GM23338 (cell line): ENCODE measurements around the gene FOXP4.
"Not testable (repeated sequence)": the region's sequence is repeated elsewhere in the genome, so short reads cannot be mapped to it uniquely, and the experiment has no call there.

Experiments used
- CREB1 ChIP-seq: fragments of 250-450 bp; sonication (Bioruptor Pico); IDR thresholded peaks from 2 replicates; pipeline ENCODE4 v1.5.0; 2020; ENCODE audit warnings: low read depth, mild to moderate bottlenecking, moderate library complexity
- ETS1 ChIP-seq: IDR thresholded peaks from 2 replicates; pipeline ENCODE4 v1.6.1; 2016; ENCODE audit warnings: antibody characterized with exemption
- EZH2 ChIP-seq: fragments of 200-600 bp; sonication (generic); IDR thresholded peaks from one replicate; pipeline ENCODE4 v1.8.0; 2017; ENCODE audit warnings: antibody characterized with exemption, mild to moderate bottlenecking, low read depth; ENCODE audit not compliant: unreplicated experiment
- EZH2phosphoT487 ChIP-seq: fragments of 200-600 bp; sonication (generic); IDR thresholded peaks from one replicate; pipeline ENCODE4 v1.8.1; 2018; ENCODE audit warnings: antibody characterized with exemption; ENCODE audit not compliant: unreplicated experiment
- JUNB ChIP-seq: IDR thresholded peaks from one replicate; pipeline ENCODE4 v1.6.1; 2016; ENCODE audit warnings: antibody characterized with exemption; ENCODE audit not compliant: unreplicated experiment
- NANOG ChIP-seq: IDR thresholded peaks from 2 replicates; pipeline ENCODE4 v1.6.1; 2016; ENCODE audit warnings: antibody characterized with exemption, borderline replicate concordance
- POLR2AphosphoS5 ChIP-seq: IDR thresholded peaks from 2 replicates; pipeline ENCODE4 v1.6.1; 2016; ENCODE audit warnings: antibody characterized with exemption, low read depth
- STAT1 ChIP-seq: IDR thresholded peaks from one replicate; pipeline ENCODE4 v1.6.1; 2016; ENCODE audit warnings: antibody characterized with exemption; ENCODE audit not compliant: unreplicated experiment
- ZNF114 ChIP-seq: fragments of 250-450 bp; sonication (Bioruptor Pico); IDR thresholded peaks from 2 replicates; pipeline ENCODE4 v1.5.0; 2020; ENCODE audit warnings: mild to moderate bottlenecking, moderate library complexity
- ZNF331 ChIP-seq: fragments of 250-450 bp; sonication (Bioruptor Pico); IDR thresholded peaks from 2 replicates; pipeline ENCODE4 v1.5.0; 2020; ENCODE audit warnings: low read depth, mild to moderate bottlenecking, moderate library complexity
- ZNF462 ChIP-seq: fragments of 250-450 bp; sonication (Bioruptor Pico); IDR thresholded peaks from 2 replicates; pipeline ENCODE4 v1.5.0; 2020; ENCODE audit warnings: mild to moderate bottlenecking, moderate library complexity
- TF ChIP-seq, protein P1 (sequence below), 2 experiments: fragments of 200-600 bp in 1 of 2; sonication (generic) in 1 of 2; conservative IDR thresholded peaks; 2 replicates each; pipeline versions ENCODE4 v1.5.1 to v1.6.1; 2016 to 2017; ENCODE audit warnings: antibody characterized with exemption in 2 of 2, low read depth in 2 of 2, mild to moderate bottlenecking in 2 of 2, moderate library complexity in 1 of 2
- TF ChIP-seq, protein P2 (sequence below): IDR thresholded peaks from one replicate; pipeline ENCODE4 v1.6.1; 2018; ENCODE audit warnings: antibody characterized with exemption; ENCODE audit not compliant: unreplicated experiment

DNA sequence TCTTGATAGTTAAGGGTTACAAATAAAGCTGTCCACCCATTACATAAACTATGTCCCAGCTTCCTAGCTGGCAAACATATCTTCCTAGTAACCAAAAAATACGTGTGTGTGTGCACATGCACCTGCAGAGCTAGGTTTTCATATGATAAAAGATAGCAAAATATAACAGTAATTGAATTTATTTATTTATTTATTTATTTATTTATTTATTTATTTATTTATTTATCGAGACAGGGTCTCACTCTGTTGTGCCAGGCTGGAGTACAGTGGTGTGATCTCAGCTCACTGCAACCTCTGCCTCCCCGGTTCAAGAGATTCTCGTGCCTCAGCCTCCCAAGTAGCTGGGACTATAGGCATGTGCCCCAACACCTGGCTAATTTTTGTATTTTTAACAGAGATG is 73.0 kb downstream of the FOXP4 start:
- not testable (repeated sequence) for TF ChIP-seq STAT1; EZH2; POLR2AphosphoS5; ZNF462 (CRISPR knock-in tag); NANOG; CREB1 (CRISPR knock-in tag); EZH2phosphoT487; JUNB; ZNF331 (CRISPR knock-in tag); ETS1; ZNF114
- TF ChIP-seq, protein P1, sequence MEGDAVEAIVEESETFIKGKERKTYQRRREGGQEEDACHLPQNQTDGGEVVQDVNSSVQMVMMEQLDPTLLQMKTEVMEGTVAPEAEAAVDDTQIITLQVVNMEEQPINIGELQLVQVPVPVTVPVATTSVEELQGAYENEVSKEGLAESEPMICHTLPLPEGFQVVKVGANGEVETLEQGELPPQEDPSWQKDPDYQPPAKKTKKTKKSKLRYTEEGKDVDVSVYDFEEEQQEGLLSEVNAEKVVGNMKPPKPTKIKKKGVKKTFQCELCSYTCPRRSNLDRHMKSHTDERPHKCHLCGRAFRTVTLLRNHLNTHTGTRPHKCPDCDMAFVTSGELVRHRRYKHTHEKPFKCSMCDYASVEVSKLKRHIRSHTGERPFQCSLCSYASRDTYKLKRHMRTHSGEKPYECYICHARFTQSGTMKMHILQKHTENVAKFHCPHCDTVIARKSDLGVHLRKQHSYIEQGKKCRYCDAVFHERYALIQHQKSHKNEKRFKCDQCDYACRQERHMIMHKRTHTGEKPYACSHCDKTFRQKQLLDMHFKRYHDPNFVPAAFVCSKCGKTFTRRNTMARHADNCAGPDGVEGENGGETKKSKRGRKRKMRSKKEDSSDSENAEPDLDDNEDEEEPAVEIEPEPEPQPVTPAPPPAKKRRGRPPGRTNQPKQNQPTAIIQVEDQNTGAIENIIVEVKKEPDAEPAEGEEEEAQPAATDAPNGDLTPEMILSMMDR (conservative IDR thresholded peaks at IDR 0.05; ENCODE audit: low read depth in 2 of 2) = not testable (repeated sequence)
- TF ChIP-seq, protein P2, sequence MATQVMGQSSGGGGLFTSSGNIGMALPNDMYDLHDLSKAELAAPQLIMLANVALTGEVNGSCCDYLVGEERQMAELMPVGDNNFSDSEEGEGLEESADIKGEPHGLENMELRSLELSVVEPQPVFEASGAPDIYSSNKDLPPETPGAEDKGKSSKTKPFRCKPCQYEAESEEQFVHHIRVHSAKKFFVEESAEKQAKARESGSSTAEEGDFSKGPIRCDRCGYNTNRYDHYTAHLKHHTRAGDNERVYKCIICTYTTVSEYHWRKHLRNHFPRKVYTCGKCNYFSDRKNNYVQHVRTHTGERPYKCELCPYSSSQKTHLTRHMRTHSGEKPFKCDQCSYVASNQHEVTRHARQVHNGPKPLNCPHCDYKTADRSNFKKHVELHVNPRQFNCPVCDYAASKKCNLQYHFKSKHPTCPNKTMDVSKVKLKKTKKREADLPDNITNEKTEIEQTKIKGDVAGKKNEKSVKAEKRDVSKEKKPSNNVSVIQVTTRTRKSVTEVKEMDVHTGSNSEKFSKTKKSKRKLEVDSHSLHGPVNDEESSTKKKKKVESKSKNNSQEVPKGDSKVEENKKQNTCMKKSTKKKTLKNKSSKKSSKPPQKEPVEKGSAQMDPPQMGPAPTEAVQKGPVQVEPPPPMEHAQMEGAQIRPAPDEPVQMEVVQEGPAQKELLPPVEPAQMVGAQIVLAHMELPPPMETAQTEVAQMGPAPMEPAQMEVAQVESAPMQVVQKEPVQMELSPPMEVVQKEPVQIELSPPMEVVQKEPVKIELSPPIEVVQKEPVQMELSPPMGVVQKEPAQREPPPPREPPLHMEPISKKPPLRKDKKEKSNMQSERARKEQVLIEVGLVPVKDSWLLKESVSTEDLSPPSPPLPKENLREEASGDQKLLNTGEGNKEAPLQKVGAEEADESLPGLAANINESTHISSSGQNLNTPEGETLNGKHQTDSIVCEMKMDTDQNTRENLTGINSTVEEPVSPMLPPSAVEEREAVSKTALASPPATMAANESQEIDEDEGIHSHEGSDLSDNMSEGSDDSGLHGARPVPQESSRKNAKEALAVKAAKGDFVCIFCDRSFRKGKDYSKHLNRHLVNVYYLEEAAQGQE = not testable (repeated sequence)
